ENCODE data around the gene NUP88.
"Not testable (repeated sequence)": the region's sequence is repeated elsewhere in the genome, so short reads cannot be mapped to it uniquely, and the experiment has no call there.

Gene NUP88

DNA sequence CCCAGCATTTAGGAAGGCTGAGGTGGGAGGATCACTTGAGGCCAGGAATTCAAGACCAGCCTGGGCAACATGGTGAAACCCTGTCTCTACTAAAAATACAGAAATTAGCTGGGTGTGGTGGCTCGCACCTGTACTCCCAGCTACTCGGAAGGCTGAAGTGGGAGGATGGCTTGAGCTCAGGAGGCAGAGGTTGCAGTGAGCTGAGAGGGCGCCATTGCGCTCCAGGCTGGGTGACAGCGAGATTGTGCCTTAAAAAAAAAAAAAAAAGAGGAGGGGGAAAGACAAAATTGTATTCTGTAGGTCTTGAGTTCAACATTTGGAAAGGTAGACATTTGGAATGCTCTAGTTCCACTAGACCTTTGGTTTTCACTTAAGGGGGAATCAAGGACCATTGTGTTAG, 11.8 kb upstream of the NUP88 start:
- ATAC-seq; H3K9me3 Mint-ChIP-seq; DNase-seq (ENCODE audit: low spot score in 2 of 2); H3K4me3 Mint-ChIP-seq: not testable (repeated sequence)
- Mint-ChIP-seq H3K27ac (peak overlapping the region; percentile 81), H3K4me1 (peaks cover 16% of the 10 kb centered on the region), H3K36me3 (peaks cover 67% of the 10 kb centered on the region)

DNA sequence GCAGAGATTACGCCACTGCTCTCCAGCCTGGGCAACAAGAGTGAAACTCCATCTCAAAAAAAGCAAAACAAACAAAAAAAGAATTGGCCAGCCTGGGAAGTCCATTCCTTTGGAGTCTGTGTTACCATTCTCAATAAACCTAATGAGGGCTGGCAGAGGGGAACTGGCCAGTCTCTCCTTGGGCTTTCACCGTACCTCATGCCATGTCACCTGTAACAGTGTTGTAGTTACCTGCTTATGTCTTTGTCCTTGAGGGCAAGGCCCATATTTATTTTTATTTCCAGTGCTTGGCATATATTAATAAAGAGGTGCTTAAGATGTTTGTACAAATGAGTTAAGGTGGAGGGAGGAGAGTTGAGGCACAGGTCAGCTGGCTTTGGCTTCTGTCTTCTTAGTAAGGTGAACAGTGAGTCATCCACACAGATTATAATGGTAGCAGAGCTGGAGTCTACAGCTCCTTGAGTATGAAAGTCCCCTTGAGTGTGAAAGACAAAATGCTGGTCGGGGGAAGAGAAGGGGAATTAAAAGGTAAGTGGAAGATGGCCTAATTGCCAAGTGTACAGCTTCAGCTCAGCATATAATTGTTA, 11.0 kb upstream of the NUP88 start:
- H3K4me3 Mint-ChIP-seq: no peak overlapping the region
- ATAC-seq (no peak), DNase-seq (ENCODE audit: low spot score in 2 of 2) (no peak)
- no peaks in the 10 kb centered on the region for H3K9me3 Mint-ChIP-seq
- H3K4me1 Mint-ChIP-seq: peaks cover 12% of the 10 kb centered on the region
- peak overlapping the region; percentile 81 for H3K27ac Mint-ChIP-seq
- peaks cover 60% of the 10 kb centered on the region for H3K36me3 Mint-ChIP-seq

DNA sequence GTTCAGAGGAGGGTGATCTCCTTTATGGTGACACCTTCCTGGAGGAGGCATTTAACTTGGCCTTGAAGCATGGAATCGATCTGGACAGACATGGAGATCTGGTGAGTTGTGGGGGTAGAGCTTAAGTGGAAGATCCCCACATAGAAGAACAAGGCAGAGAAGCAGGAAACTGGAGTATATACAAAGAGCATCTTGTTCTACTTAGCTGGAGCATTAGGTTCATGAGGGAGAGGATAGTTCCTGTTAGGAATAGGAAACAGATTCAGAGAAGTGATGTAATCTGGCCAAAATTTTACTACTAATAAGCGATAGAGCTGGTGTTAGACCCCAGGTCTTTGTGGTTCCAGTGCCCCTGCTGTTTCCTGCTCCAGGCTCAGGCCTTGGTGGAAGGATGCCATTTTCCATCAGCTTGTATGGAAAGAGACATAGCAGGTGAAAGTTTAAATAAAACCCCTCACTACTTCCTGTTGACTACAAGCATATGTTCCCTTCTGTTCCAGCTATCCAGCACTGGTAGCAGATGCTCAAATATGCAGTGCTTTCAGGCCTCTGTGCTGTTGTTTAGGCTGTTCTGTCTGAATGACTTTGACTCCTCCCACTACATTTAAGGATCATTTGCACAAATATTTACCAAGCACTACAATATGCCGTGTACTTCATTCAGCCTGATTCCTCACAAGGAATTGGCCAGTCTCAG, 9.9 kb upstream of the NUP88 start:
- no peak for DNase-seq (ENCODE audit: low spot score in 2 of 2)
- Mint-ChIP-seq H3K27ac (peak overlapping the region; percentile 41), H3K4me3 (no peak overlapping the region), H3K36me3 (peaks cover 48% of the 10 kb centered on the region), H3K4me1 (peaks cover 7% of the 10 kb centered on the region), H3K9me3 (no peaks in the 10 kb centered on the region)
- ATAC-seq: no peak

DNA sequence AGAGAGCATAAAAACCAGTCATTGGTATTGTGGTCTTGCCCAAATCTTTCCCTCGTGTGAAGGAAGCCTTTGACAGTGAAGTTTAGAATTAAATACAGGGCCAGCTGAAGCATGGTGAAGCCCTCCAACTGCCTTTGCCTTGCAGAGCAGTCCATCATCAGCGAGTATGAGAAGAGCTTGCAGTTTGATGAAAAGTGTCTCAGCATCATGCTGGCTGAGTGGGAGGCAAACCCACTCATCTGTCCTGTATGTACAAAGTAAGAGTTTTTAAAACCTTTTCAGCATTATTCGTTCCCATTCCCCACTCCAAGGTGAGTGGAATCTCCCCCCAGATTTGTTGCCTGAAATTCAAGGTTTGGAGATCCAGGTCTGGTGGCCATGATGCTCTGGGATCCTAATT, 6.4 kb upstream of the NUP88 start:
- H3K36me3 Mint-ChIP-seq: peaks cover 13% of the 10 kb centered on the region
- H3K27ac Mint-ChIP-seq: no peak overlapping the region
- DNase-seq (ENCODE audit: low spot score in 2 of 2): no peak
- no peak overlapping the region for H3K4me3 Mint-ChIP-seq
- peaks cover 17% of the 10 kb centered on the region for H3K4me1 Mint-ChIP-seq
- H3K9me3 Mint-ChIP-seq: no peaks in the 10 kb centered on the region
- no peak for ATAC-seq

DNA sequence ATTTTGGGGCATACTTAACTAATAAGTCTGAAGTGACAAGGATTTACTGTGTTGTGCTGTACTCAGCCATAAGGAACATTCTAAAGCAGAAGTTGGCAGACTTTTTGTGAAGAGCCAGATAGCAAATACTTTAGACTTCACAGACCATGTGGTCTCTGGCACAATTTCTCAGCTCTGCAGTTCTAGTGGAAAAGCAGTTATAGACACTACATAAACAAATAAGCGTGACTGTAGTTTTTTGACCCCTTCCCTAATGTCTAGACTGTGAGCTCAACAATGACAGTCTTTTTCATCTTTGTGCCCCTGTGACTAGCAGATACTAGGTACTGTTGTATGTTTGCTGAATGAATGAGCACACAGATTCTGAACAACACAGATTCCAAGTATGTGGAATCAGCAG, 5.4 kb upstream of the NUP88 start:
- H3K36me3 Mint-ChIP-seq: peaks cover 4% of the 10 kb centered on the region
- H3K4me3 Mint-ChIP-seq: no peak overlapping the region
- H3K9me3 Mint-ChIP-seq: no peaks in the 10 kb centered on the region
- no peak overlapping the region for H3K27ac Mint-ChIP-seq
- DNase-seq (ENCODE audit: low spot score in 2 of 2) (no peak), ATAC-seq (no peak)
- peaks cover 18% of the 10 kb centered on the region for H3K4me1 Mint-ChIP-seq

DNA sequence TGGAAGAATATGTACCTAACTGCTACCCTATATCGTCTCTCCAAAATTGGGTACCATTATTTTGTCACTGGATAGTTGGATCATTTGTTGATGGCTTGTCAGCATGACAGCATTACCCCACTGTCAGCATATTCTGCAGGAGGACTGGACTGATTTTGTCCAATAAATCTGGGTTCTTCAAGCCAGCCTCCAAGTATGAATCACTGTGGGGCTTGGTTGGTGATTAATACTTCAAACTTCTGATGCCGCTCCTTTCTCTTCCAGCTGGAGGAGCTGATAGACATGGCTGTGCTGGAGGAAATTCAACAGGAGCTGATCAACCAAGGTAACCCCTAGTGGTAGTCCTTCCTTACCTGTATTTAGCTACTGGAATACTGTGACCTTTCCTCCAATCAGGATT, 3.0 kb upstream of the NUP88 start:
- DNase-seq (ENCODE audit: low spot score in 2 of 2) (no peak), ATAC-seq (no peak)
- Mint-ChIP-seq H3K27ac (no peak overlapping the region), H3K4me1 (peaks cover 18% of the 10 kb centered on the region), H3K4me3 (no peak overlapping the region), H3K9me3 (no peaks in the 10 kb centered on the region), H3K36me3 (no peaks in the 10 kb centered on the region)

DNA sequence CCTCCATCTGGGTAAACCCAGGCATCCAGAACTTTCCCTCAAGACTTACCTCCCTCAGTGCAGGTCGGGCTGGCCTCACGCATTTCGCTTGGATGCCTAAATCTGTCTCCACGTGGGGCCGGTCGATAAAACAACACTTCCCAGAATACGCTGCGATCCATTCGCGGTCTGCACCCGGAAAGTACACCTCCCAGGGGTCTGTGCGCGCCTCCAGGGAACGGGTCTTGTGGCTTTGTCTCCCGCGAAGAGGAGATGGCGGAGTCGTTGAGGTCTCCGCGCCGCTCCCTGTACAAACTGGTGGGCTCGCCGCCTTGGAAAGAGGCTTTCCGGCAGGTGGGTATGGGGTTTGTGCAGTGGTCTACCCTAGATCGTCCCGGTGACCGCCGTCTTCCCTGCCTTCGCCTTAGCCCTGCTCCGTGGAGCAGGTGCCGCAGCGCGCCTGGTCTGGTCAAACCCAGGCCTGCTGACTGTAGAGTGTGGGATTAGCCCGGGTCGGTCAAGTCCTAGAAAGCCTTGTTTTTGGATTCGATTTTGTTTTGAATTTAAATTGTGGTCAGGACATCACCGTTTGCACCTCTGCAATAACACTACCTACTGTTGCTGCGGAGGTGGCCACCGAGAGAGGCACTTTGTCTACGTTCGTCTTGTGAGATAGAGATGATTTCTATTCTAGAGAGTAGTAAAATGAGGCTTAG, 644 bp upstream of the NUP88 start, which contains the start of gene RPAIN:
Gene RPAIN (plus strand): TSS at position 224 of the 695 bp plus-strand sequence. CDS start 29 bp downstream, at position 253.
- peaks cover 18% of the 10 kb centered on the region for H3K4me1 Mint-ChIP-seq
- DNase-seq (ENCODE audit: low spot score in 2 of 2) (no peak), ATAC-seq (peak; percentile 72)
- no peaks in the 10 kb centered on the region for H3K36me3 Mint-ChIP-seq
- no peaks in the 10 kb centered on the region for H3K9me3 Mint-ChIP-seq
- H3K27ac Mint-ChIP-seq: peak within 1 kb of the TSS; percentile 96
- H3K4me3 Mint-ChIP-seq: peak within 1 kb of the TSS; percentile 95

DNA sequence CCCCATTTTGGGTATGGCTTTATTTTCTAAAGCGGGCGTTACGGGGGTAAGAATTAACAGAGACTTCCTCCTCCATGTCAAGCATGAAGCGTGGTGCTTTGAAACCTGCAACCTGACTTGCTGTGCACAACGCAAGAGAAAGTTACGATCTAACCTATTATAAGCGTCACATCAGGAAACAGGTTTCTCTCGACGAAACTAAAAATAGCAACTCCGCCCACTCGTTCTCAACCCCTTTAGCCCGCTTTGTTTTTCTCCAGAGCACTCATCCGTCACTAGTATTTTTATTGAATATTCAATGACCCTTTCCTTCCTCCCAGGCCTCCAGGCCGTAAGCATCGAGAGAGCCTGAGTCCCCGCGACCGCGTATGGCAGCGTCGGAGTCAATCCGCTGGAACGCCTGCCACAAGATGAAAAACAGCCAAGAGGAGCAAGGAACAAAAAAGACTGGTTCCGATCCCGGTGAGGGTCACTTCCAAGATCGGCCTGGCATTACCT, 555 bp downstream of the NUP88 start:
- no peaks in the 10 kb centered on the region for H3K9me3 Mint-ChIP-seq
- DNase-seq (ENCODE audit: low spot score in 2 of 2) (peak in 1 of 2 donors; percentile 23), ATAC-seq (peak; percentile 57)
- peak overlapping the region; percentile 96 for H3K27ac Mint-ChIP-seq
- peak overlapping the region; percentile 95 for H3K4me3 Mint-ChIP-seq
- peaks cover 20% of the 10 kb centered on the region for H3K4me1 Mint-ChIP-seq
- no peaks in the 10 kb centered on the region for H3K36me3 Mint-ChIP-seq

DNA sequence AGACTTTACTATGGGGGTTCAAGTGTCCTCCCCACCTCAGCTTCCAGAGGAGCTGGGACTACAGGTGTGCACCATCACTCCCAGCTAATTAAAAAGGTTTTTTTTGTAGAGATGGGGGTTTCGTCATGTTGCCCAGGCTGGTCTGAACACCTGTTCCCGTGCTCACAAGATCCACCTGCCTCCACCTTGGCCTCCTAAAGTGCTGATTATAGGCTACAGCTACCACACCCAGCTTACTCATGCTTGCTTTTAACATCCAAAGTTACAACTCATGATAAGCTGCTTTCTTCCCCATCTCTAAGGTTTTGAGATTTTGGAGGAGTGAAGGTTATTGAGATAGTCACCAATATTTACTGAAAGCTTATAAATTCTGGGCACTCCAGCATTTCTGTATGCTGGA, 2.6 kb downstream of the NUP88 start:
- H3K36me3 Mint-ChIP-seq: no peaks in the 10 kb centered on the region
- H3K27ac Mint-ChIP-seq: no peak overlapping the region
- DNase-seq (ENCODE audit: low spot score in 2 of 2) (no peak), ATAC-seq (no peak)
- H3K4me3 Mint-ChIP-seq: peak overlapping the region; percentile 95
- no peaks in the 10 kb centered on the region for H3K9me3 Mint-ChIP-seq
- H3K4me1 Mint-ChIP-seq: peaks cover 39% of the 10 kb centered on the region

DNA sequence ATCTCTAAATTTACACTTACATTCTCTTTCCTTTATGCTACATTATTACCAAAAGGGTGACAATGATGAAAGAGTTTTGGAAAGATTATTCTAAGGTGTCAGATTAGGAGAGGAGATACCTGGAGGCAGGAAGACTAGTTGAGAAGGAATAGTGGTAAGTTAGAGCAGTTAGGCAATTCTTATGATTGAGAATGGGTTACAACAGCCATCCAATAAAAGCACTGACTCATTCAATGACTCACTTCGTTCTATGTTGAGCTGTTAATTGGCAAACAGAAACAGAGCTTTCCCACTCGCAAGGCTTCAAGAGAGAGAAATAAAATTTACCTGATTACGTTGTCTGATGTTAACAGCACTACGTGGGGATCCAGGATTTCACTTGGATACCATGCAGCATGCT, 5.8 kb downstream of the NUP88 start:
- no peak for DNase-seq (ENCODE audit: low spot score in 2 of 2)
- H3K9me3 Mint-ChIP-seq: no peaks in the 10 kb centered on the region
- peak; percentile 79 for ATAC-seq
- H3K4me3 Mint-ChIP-seq: no peak overlapping the region
- H3K36me3 Mint-ChIP-seq: no peaks in the 10 kb centered on the region
- no peak overlapping the region for H3K27ac Mint-ChIP-seq
- H3K4me1 Mint-ChIP-seq: peaks cover 41% of the 10 kb centered on the region

DNA sequence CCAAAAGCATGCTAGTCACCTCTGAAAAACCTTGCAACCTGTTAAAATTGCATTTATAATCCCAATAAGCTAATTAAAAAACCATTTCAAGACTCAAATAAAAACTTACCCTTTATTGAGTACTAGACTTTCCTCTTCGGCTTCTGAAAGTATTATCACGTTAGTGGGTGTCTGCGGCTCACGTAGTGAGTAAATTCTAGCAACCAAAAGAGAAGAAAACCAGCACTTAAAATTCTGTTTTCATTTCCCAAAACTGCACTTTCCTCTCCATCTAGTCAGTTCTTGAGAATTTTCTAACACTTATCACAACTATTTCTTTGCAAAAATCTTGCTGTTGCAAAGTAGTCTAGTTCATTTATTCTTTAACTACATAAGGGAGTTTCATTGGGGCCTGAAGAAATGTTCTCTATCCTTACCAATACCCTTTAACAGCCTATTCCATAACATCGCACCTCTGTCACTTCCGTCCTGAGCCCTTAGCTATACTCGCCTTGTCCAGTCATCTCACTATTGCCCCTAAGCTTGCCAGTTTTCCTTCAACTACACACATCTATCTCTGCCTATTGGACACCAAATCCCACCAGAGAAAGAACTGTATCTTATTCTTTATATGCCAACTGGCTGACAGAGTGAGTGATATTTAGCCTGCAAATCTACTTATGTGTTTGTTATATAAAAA, 8.7 kb downstream of the NUP88 start:
- peaks cover 41% of the 10 kb centered on the region for H3K4me1 Mint-ChIP-seq
- H3K9me3 Mint-ChIP-seq: no peaks in the 10 kb centered on the region
- ATAC-seq (peak; percentile 83), DNase-seq (ENCODE audit: low spot score in 2 of 2) (no peak)
- H3K36me3 Mint-ChIP-seq: no peaks in the 10 kb centered on the region
- H3K27ac Mint-ChIP-seq: peak overlapping the region; percentile 50
- peak overlapping the region; percentile 20 for H3K4me3 Mint-ChIP-seq

DNA sequence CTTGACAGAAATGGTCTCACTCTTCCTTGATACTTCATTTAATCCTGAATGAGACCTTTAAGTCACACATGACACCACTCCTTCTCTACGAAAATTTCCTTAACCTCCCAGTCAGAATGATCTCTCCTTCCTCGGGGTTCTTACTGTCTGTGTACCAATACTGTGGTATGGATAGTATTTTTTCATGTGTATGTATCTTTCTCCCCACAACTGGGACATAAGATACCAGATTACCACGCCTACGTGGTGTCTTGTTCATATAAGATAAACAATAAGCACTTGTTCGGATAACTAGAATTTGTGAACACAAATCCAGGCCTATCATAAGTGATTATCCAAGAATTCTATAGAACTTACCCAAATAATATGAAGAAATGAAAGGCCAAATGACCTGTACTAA, 11.3 kb downstream of the NUP88 start:
- no peak overlapping the region for H3K4me3 Mint-ChIP-seq

DNA sequence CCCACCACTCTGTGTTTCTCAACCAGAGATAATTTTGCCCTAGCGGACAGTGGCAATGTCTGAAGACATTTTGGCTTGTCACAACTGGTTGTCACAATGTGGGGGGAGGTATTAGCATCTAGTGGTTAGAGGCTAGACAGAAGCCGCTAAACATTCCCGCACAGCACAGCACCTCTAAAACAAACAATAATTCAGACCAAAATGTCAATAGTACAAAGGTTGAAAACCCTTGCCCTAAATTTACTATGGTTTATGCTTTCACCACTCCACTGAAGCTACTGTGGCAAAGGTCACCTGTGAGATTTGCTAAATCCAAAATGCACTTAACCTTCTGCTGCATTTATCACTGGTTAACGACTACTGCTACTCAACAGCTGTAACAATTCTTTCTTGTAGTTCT, 14.1 kb downstream of the NUP88 start:
- DNase-seq (ENCODE audit: low spot score in 2 of 2) (no peak), ATAC-seq (no peak)
- no peaks in the 10 kb centered on the region for H3K36me3 Mint-ChIP-seq
- no peak overlapping the region for H3K27ac Mint-ChIP-seq
- H3K9me3 Mint-ChIP-seq: no peaks in the 10 kb centered on the region
- peaks cover 11% of the 10 kb centered on the region for H3K4me1 Mint-ChIP-seq
- no peak overlapping the region for H3K4me3 Mint-ChIP-seq

More for the DNA sequence above, 11.3 kb downstream of the NUP88 start:
- DNase-seq (ENCODE audit: low spot score in 2 of 2): no peak
- ATAC-seq: no peak
- Mint-ChIP-seq H3K4me1 (peaks cover 32% of the 10 kb centered on the region), H3K36me3 (no peaks in the 10 kb centered on the region), H3K9me3 (no peaks in the 10 kb centered on the region), H3K27ac (no peak overlapping the region)

DNA sequence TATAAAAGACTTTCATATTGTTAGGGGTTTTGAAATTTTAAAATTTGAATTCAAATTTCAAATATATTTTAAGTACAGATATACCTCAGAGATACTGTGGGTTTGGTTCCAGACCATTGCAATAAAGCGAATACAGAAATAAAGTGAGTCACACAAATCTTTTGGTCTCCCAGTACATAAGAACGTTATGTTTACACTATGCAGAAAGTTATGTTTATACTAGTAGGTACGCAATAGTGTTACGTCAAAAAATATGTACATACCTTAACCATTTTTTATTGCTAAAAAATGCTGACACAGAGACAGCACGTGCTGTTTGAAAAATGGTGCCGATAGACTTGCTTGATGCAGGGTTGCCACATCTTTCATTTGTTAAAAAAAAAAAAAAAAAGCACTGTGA, 19.7 kb downstream of the NUP88 start:
- H3K9me3 Mint-ChIP-seq: no peaks in the 10 kb centered on the region
- H3K4me3 Mint-ChIP-seq: no peak overlapping the region
- no peak overlapping the region for H3K27ac Mint-ChIP-seq
- no peak for DNase-seq (ENCODE audit: low spot score in 2 of 2)
- no peak for ATAC-seq
- no peaks in the 10 kb centered on the region for H3K36me3 Mint-ChIP-seq
- no peaks in the 10 kb centered on the region for H3K4me1 Mint-ChIP-seq

DNA sequence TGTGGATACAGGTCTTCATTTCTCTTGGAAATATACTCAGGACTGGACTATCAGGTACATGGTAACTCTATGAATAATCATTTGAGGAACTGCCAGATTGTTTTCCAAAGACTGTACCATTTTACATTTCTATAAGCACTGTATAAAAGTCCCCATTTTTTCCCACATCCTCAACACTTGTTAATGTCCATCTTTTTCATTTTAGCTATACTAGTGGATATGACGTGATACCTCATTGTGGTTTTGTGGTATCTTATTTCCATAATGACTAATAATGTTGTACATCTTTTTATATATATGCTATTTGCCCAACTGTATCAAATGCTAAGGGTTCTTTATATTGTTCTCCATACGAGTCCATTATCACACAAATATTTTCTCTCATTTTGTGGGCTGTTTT, 22.9 kb downstream of the NUP88 start:
- DNase-seq (ENCODE audit: low spot score in 2 of 2) (no peak), ATAC-seq (peak; percentile 61)
- Mint-ChIP-seq H3K27ac (no peak overlapping the region), H3K36me3 (no peaks in the 10 kb centered on the region), H3K9me3 (no peaks in the 10 kb centered on the region), H3K4me1 (no peaks in the 10 kb centered on the region), H3K4me3 (no peak overlapping the region)

Data from stimulated activated effector memory CD8-positive, alpha-beta T cell treated with anti-CD3 and anti-CD28 coated beads, Interleukin-12 subunit alpha, Interleukin-12 subunit beta, amount 100 ng/mL, for 72 hours (primary cell).